ENCODE data around the gene GIGYF2.
"Not testable (repeated sequence)": the region's sequence is repeated elsewhere in the genome, so short reads cannot be mapped to it uniquely, and the experiment has no call there.

DNA sequence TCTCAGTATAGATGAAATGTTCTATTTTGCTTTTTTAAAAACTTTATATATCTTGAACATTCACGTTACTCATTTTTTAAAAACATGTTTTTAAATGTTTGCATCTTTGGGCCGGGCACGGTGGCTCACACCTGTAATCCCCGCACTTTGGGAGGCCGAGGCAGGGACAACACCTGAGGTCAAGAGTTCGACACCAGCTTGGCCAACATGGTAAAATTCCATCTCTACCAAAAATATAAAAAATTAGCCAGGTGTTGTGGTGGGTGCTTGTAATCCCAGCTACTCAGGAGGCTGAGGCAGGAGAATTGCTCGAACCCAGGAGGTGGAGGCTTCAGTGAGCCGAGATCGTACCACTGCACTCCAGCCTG, 210.6 kb downstream of the GIGYF2 start:
- TF ChIP-seq, protein P1, sequence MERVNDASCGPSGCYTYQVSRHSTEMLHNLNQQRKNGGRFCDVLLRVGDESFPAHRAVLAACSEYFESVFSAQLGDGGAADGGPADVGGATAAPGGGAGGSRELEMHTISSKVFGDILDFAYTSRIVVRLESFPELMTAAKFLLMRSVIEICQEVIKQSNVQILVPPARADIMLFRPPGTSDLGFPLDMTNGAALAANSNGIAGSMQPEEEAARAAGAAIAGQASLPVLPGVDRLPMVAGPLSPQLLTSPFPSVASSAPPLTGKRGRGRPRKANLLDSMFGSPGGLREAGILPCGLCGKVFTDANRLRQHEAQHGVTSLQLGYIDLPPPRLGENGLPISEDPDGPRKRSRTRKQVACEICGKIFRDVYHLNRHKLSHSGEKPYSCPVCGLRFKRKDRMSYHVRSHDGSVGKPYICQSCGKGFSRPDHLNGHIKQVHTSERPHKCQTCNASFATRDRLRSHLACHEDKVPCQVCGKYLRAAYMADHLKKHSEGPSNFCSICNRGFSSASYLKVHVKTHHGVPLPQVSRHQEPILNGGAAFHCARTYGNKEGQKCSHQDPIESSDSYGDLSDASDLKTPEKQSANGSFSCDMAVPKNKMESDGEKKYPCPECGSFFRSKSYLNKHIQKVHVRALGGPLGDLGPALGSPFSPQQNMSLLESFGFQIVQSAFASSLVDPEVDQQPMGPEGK (CRISPR knock-in tag; IDR thresholded peaks at IDR 0.05; ENCODE audit: borderline replicate concordance): not testable (repeated sequence)
- not testable (repeated sequence) for TF ChIP-seq ZNF70 (CRISPR knock-in tag; IDR thresholded peaks at IDR 0.05); TOX (CRISPR knock-in tag; IDR thresholded peaks at IDR 0.05; ENCODE audit: borderline replicate concordance); RARB (CRISPR knock-in tag; IDR thresholded peaks at IDR 0.05); ISL1 (CRISPR knock-in tag; IDR thresholded peaks at IDR 0.05); ESRRG (CRISPR knock-in tag; IDR thresholded peaks at IDR 0.05); ZNF565 (CRISPR knock-in tag; conservative IDR thresholded peaks at IDR 0.05; ENCODE audit: low read depth)
- TF ChIP-seq, protein P2, sequence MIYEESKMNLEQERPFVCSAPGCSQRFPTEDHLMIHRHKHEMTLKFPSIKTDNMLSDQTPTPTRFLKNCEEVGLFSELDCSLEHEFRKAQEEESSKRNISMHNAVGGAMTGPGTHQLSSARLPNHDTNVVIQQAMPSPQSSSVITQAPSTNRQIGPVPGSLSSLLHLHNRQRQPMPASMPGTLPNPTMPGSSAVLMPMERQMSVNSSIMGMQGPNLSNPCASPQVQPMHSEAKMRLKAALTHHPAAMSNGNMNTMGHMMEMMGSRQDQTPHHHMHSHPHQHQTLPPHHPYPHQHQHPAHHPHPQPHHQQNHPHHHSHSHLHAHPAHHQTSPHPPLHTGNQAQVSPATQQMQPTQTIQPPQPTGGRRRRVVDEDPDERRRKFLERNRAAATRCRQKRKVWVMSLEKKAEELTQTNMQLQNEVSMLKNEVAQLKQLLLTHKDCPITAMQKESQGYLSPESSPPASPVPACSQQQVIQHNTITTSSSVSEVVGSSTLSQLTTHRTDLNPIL (CRISPR knock-in tag; IDR thresholded peaks at IDR 0.05; ENCODE audit: low read depth): not testable (repeated sequence)
- TF ChIP-seq, protein P3, sequence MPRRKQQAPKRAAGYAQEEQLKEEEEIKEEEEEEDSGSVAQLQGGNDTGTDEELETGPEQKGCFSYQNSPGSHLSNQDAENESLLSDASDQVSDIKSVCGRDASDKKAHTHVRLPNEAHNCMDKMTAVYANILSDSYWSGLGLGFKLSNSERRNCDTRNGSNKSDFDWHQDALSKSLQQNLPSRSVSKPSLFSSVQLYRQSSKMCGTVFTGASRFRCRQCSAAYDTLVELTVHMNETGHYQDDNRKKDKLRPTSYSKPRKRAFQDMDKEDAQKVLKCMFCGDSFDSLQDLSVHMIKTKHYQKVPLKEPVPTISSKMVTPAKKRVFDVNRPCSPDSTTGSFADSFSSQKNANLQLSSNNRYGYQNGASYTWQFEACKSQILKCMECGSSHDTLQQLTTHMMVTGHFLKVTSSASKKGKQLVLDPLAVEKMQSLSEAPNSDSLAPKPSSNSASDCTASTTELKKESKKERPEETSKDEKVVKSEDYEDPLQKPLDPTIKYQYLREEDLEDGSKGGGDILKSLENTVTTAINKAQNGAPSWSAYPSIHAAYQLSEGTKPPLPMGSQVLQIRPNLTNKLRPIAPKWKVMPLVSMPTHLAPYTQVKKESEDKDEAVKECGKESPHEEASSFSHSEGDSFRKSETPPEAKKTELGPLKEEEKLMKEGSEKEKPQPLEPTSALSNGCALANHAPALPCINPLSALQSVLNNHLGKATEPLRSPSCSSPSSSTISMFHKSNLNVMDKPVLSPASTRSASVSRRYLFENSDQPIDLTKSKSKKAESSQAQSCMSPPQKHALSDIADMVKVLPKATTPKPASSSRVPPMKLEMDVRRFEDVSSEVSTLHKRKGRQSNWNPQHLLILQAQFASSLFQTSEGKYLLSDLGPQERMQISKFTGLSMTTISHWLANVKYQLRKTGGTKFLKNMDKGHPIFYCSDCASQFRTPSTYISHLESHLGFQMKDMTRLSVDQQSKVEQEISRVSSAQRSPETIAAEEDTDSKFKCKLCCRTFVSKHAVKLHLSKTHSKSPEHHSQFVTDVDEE (CRISPR knock-in tag; IDR thresholded peaks at IDR 0.05): not testable (repeated sequence)

All from SK-N-SH treated with all-trans-retinoic acid at 6 μM for 48 hours (cell line).